ENCODE data around the gene WNT4. TPM values are rescaled to one million over a fixed set of nuclear protein-coding genes. Genes with fewer than 3 reads are reported as not detected.

The WNT4 gene
- total and polyA plus RNA-seq, 7 donors = 0.10 to 5.6 (median 0.44) TPM

DNA sequence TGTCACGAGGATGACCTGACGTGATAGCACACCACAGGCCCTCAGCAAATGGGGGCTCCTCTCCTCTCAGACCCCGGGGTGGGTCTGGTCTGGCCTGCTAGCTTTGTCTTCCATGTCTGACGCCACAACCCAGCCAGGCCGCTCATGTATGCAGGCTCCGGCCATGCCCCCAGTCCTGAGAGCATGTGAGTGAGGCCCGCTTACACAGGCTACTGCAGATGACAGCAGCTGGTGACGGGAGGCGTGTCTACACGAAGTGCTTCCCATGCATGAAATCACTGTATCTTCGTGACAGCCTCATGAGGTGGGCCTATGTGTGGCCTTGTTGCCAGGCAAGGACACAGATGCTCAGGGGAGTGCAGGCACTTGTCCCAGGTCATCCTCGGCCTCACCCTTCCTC lies 16.4 kb downstream of the WNT4 start:
- H3K4me1 ChIP-seq = no peaks in the 10 kb centered on the region
- intact Hi-C loops (cut with DNase I) = no loop called here
- H3K36me3 ChIP-seq (ENCODE audit: insufficient read depth in 1 of 2, low read depth in 1 of 2) = peaks cover 0 to 5% of the 10 kb centered on the region in 2 donors
- WGBS, 3 donors = 70 to 78% (median 73%) methylated on average over 12 of the region's 12 CpGs
- H3K4me3 ChIP-seq = no peak overlapping the region
- DNase-seq (peak in 1 of 2 donors; percentile 32), ATAC-seq (no peak)
- TF ChIP-seq, protein P1, sequence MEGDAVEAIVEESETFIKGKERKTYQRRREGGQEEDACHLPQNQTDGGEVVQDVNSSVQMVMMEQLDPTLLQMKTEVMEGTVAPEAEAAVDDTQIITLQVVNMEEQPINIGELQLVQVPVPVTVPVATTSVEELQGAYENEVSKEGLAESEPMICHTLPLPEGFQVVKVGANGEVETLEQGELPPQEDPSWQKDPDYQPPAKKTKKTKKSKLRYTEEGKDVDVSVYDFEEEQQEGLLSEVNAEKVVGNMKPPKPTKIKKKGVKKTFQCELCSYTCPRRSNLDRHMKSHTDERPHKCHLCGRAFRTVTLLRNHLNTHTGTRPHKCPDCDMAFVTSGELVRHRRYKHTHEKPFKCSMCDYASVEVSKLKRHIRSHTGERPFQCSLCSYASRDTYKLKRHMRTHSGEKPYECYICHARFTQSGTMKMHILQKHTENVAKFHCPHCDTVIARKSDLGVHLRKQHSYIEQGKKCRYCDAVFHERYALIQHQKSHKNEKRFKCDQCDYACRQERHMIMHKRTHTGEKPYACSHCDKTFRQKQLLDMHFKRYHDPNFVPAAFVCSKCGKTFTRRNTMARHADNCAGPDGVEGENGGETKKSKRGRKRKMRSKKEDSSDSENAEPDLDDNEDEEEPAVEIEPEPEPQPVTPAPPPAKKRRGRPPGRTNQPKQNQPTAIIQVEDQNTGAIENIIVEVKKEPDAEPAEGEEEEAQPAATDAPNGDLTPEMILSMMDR (IDR thresholded peaks at IDR 0.05) = no peak
- H3K27me3 ChIP-seq (ENCODE audit: insufficient read depth in 3 of 3, low read length in 2 of 3) = no peaks in the 10 kb centered on the region
- no peaks in the 10 kb centered on the region for H3K9me3 ChIP-seq
- no peak overlapping the region for H3K27ac ChIP-seq

DNA sequence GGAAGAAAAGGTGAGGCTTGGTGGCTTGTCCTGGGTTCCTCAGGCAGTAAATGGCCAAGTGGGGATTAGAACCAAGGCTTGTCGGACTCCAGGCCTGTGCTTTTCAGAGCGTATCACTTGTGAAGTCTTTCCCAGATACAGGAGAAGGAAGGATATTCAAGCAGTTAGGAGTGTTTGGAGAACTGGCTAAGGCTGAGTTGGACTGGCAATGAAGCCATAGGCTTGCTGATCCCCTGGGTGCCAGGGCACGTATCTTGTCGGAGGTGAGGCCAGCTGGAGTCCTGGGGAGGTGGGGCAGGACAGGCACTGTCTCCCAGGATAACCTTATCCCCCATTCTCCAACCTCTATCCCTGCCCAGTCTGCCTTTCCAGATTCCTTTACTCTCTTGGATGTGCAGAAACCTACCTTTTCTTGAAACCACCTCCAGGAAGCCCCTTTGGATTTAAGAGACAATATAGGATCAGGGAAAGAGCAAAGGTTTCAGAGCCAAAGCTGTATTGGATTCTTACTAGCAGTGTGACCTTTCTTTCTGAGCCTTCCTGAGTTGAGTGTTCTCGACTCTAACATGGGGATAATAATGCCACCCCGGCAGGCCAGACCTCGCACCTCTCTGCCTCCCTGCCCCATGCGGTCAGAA lies 18.2 kb downstream of the WNT4 start:
- no peak overlapping the region for H3K27ac ChIP-seq
- WGBS, 3 donors = 66 to 91% (median 82%) methylated on average over 8 of the region's 8 CpGs
- DNase-seq (no peak), ATAC-seq (no peak)
- no peak overlapping the region for H3K4me3 ChIP-seq
- no peaks in the 10 kb centered on the region for H3K9me3 ChIP-seq
- TF ChIP-seq, protein P1 (IDR thresholded peaks at IDR 0.05) = no peak
- H3K4me1 ChIP-seq = no peaks in the 10 kb centered on the region
- intact Hi-C loops (cut with DNase I) = no loop called here
- H3K36me3 ChIP-seq (ENCODE audit: insufficient read depth in 1 of 2, low read depth in 1 of 2) = peaks cover 0 to 16% of the 10 kb centered on the region in 2 donors
- no peaks in the 10 kb centered on the region for H3K27me3 ChIP-seq (ENCODE audit: insufficient read depth in 3 of 3, low read length in 2 of 3)

DNA sequence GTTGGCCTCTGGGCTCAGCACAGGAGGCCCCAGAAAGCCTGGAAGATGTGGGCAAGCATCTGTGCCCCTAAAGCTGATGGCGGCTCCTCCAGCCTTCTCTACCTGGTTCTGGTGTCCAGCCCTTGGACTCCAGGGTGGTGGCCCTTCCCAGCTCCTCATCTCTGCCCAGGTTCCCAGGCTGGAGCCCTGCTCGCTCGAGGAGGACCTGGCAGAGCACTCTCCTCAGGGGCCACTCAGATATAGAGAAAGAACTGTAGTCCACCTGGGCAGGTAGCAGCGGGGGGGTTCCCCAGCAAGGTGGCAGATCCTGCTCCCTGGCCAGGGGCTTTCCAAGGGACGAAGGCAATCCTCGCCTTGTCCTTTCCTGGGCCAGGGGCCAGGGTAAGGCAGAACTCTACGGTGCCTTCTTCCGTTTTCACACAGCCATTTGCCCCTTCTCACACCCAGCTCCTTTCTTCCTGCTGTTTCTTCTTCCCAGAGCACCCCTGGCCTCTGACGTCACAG lies 18.9 kb downstream of the WNT4 start:
- ATAC-seq (no peak), DNase-seq (no peak)
- H3K9me3 ChIP-seq = no peaks in the 10 kb centered on the region
- no peak overlapping the region for H3K27ac ChIP-seq
- H3K4me3 ChIP-seq = no peak overlapping the region
- H3K4me1 ChIP-seq = no peaks in the 10 kb centered on the region
- WGBS, 3 donors = 76 to 91% (median 87%) methylated on average over 9 of the region's 9 CpGs
- intact Hi-C loops (cut with DNase I) = no loop called here
- H3K36me3 ChIP-seq (ENCODE audit: insufficient read depth in 1 of 2, low read depth in 1 of 2) = peaks cover 0 to 20% of the 10 kb centered on the region in 2 donors
- H3K27me3 ChIP-seq (ENCODE audit: insufficient read depth in 3 of 3, low read length in 2 of 3) = no peaks in the 10 kb centered on the region
- TF ChIP-seq, protein P1 (IDR thresholded peaks at IDR 0.05) = no peak

DNA sequence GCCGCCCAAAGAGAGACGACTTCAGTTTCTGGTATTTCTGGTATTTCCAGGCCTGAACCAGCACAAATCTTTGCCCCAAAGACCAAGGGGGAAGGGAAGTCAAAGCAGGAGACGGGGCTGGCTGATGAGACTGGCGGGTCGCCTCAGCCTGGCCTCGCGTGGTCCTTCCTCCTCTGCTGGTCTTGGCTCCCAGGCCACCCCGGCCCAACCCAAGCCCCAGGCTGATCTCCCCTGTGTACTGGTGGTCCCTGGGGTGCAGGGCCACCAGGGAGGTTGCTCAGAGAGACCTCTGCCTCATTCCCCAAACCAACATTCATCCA lies 19.9 kb downstream of the WNT4 start:
- Histone ChIP-seq H3K36me3 (ENCODE audit: insufficient read depth in 1 of 2, low read depth in 1 of 2) (peaks cover 0 to 22% of the 10 kb centered on the region in 2 donors), H3K4me1 (no peaks in the 10 kb centered on the region), H3K9me3 (no peaks in the 10 kb centered on the region), H3K4me3 (no peak overlapping the region), H3K27ac (no peak overlapping the region), H3K27me3 (ENCODE audit: insufficient read depth in 3 of 3, low read length in 2 of 3) (no peaks in the 10 kb centered on the region)
- intact Hi-C loops (cut with DNase I) = no loop called here
- TF ChIP-seq, protein P1 (IDR thresholded peaks at IDR 0.05) = no peak
- ATAC-seq (no peak), DNase-seq (no peak)
- 83 to 90% (median 88%) methylated on average over 8 of the region's 8 CpGs for WGBS, 3 donors
